PC-9 (cell line): ENCODE measurements around the gene ISCA2.

Experiments
- CTCF ChIP-seq: fragments of 200-600 bp; sonication (generic); conservative IDR thresholded peaks from 2 replicates; pipeline ENCODE4 v1.6.1; 2017; ENCODE audit warnings: mixed run types, antibody characterized with exemption, mild to moderate bottlenecking, moderate library complexity
- EZH2 ChIP-seq: fragments of 200-600 bp; sonication (generic); IDR thresholded peaks from 2 replicates; pipeline ENCODE4 v1.8.0; 2017; ENCODE audit warnings: antibody characterized with exemption, low read depth

DNA sequence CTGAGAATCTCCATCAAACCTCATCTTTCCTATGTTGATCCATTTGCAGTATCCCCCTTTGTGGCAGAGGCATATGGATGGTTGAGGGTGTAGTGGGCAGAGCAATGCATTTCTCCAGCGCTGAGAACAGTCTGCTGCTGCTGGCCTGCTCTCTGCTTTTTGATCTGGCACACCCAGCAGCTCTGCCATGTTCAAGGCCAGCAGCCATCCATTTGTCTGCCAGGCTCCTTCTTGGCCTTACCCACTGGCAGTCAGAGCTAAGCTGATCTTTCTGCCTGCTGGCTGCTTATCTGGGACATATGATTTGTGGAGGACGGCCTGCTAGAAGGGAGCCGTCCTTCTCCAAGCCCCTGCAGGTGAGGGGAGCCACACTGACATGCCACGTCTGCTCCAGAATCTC, 17.5 kb upstream of the ISCA2 start:
- TF ChIP-seq CTCF = no peak
- TF ChIP-seq EZH2 = no peak
